GM10847 (cell line): ENCODE results near the gene SLITRK1.

Experiments used
- POLR2A ChIP-seq: IDR thresholded peaks from 2 replicates; pipeline ENCODE4 v1.6.1; 2011; ENCODE audit not compliant: insufficient read length; ENCODE audit errors: extremely low read depth

The SLITRK1 gene, protein sequence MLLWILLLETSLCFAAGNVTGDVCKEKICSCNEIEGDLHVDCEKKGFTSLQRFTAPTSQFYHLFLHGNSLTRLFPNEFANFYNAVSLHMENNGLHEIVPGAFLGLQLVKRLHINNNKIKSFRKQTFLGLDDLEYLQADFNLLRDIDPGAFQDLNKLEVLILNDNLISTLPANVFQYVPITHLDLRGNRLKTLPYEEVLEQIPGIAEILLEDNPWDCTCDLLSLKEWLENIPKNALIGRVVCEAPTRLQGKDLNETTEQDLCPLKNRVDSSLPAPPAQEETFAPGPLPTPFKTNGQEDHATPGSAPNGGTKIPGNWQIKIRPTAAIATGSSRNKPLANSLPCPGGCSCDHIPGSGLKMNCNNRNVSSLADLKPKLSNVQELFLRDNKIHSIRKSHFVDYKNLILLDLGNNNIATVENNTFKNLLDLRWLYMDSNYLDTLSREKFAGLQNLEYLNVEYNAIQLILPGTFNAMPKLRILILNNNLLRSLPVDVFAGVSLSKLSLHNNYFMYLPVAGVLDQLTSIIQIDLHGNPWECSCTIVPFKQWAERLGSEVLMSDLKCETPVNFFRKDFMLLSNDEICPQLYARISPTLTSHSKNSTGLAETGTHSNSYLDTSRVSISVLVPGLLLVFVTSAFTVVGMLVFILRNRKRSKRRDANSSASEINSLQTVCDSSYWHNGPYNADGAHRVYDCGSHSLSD

DNA sequence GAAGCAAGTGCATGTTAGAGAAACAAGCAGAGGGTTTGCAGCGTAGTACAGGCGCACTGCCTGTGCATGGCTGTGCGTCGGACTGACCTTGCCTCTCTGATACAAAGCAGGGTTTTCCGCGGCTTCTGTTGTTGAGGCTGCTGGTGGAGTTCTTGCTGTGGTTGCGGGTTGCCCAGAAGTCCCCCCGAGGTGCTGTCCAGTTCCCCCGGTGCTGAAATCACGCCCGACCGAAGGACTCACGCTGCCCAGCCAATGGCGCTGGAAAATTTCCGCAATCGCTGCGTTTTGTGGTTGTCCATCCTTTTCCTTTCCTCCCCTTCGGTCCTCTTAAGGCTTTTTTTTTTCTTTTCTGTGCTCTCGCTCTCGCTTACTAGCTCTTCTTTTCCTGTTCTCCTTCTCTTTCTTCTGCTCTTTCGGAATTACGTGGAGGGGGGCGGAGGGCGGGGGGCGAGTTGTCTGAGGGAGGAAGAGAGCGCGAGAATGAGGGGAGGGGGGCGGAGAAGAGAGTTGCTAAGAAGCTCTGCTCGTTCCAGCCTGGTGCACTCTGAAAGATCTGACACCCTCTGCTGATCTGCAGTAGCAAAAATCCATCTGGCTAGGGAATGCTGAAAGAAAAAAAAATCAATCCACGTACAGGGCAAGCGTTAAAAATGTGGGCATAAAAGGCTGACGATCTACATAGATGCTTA, at the start of gene SLITRK1:
SLITRK1 (minus strand) TSS at position 558 of the 689 bp plus-strand sequence. CDS start 967 bp downstream, outside the sequence.
- TF ChIP-seq POLR2A: no peak

DNA sequence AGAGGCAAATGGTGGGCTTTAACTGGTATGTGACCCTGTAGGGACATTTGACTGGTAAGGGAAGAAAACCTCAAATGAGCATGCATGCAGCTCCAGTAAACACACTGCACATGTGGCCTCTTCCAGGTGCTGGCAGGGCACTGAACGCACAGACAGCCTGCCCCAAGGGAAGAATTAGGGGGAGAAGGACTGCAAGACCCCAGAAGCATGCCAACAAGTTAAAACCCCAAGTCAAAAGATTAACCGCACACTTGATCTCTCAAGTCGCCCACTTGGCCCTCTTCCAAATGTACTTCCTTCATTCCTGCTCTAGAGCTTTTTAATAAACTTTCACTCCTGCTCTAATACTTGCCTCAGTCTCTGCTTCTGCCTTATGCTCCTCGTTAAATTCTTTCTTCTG, 46.9 kb upstream of the SLITRK1 start:
- no peak for TF ChIP-seq POLR2A

DNA sequence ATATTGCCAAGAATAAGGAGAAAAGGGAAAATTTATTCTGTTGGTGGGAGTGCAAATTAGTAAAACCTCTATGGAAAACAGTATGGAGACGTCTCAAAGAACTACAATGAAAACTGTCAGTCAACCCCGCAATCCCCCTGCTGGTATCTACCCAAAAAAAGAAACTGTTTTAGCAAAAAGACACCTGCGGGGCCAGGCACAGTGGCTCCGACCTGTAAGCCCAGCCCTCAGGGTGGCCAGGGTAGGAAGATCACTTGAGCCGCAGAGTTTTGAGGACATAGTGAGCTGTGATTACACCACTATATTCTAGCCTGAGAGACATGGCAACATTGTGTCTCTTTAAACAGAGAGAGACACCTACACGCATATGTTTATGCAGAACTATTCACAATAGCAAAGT, 37.5 kb upstream of the SLITRK1 start:
- TF ChIP-seq POLR2A: no peak

DNA sequence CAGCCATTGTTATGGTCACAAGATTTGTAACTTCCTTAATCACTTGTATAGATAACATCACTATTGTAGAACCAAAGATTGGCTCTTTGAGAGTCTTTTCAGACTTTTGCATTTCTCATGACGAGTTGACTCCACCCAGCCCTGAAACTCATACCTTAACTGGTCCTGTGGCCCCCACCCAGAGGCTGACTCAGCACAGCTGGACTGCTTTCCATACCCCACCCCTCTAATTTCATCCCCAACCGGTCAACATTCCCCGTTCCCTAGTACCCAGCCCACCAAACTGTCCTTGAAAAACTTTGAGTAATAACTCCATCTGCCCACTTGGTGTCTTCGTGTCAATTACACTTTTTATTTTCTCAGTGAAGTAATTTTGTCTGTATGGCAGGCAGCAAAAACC, 32.1 kb upstream of the SLITRK1 start:
- TF ChIP-seq POLR2A: no peak

DNA sequence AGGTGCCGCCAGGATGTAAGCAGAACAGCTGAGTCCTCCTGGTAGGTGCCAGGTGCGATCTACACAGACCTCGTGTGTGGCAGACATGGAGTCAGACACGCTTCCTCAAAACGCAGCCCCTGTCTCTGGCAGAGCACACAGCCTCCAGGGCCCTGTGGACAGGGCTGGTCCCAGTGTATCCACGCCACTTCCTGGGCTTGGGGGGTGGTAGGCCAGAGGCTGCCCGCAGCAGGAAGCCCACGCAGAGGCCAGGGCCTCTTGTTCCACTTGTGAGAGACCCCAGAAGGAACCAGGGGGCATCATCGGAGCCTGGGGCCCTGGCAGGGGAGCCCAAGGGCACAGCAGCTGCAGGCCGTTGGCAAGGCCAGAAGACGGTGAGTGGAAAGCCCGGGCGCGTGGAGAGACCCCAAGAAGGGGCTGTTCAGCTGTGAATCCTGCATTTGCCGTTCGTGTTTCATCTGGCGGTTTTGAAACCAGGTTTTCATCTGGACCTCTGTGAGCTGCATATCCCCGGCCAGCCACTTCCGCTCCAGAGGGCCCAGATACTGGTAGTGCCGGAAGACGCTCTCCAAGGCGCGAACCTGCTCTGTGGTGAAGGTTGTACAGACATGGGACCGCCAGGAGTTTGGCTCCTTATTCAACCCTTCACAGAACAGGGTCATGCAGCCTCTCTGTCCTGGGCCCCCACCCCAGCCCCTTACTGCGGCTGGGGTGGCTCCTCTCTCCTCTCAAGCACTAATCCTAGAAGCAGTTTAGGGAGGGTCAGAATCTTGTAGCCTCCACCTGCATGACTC, 25.1 kb upstream of the SLITRK1 start:
- TF ChIP-seq POLR2A: no peak

DNA sequence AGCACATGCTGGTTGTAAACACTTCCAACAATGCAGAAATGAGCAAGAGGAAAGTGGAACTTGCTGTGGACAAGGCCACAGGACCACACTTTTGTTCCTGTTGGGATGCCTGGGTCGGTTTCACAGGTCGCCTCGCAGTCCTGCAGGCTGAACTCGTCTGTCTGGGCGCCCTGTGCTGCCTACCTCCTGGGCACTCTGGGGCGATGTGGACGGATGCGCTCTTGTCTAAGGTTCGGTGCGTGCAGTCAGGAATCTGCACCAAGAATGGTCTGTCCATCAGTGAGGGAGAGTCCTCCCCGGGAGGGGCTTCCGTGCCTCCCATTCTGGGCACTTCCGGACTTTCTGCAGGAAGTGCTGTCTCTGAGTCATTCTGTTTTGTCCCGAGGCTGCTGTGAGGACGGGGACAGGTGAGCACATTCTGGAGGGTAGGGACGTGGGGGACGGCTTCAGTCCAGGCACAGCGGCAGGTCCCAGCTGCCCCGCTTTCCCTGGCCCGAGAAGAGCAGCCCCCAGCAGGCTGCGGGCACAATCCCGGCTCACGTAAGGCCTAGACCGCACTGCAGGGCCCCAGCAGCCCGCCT, 24.1 kb upstream of the SLITRK1 start:
- TF ChIP-seq POLR2A: no peak

DNA sequence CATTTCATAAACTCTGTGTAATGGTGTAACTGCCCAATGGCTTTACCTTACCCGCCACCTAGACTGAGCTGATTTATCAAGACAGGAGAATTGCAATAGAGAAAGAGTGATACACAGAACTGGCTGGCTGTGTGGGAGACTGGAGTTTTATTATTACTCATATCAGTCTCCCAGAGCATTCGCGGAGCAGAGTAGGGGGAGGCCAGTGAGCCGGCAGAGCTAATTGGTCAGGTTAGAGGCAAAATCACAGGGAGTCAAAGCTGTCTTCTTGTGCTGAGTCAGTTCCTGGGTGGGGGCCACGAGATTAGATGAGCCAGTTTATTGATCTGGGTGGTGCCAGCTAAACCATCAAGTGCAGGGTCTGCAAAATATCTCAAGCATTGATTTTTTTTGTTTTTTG, 23.4 kb upstream of the SLITRK1 start:
- no peak for TF ChIP-seq POLR2A

DNA sequence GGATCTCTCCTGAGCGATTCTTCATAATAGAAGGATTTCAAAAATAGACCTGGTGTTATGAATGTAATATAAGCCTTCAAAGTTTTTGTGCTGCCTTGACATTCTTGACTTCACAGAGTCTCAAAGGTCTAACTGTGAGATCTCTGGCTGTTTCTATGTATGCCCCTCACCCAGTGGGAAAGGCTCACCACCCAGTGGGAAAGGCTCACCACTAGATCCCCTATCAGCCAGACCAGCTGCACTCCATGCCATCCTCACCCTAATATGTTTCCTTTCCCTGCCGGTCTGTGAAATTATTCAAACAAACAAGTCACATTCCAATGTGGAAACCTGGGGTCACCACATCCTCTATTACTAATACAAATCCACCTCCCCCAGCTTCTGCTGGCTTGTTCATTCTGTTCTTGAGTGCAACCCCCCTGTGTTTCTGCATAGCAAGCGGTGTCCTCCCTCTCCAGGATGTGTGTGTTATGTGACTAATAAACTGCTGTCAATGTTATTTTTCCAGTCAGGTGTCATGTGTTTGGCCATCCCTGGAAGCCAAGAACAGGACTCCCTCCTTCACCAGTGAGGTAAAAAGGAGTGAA, 13.8 kb upstream of the SLITRK1 start:
- no peak for TF ChIP-seq POLR2A

DNA sequence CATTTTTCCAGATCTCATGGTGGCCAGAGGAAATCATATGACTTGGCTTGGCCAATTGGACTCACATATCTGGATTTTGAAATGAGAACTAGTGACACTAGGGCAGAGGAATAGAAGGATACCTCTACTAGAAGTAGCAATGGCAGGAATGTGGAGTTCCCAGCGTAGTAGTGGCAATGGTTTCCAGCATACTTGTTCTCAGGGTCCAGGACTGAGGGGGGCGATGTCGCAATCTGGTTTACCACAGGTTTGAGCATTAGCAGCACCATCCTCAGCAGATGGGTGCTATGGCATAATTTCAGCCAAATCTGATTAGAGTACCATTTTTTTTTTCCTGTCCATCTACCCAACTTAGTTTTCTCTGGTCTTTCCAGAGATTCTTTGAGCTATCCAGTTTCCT, 8.1 kb upstream of the SLITRK1 start:
- no peak for TF ChIP-seq POLR2A

DNA sequence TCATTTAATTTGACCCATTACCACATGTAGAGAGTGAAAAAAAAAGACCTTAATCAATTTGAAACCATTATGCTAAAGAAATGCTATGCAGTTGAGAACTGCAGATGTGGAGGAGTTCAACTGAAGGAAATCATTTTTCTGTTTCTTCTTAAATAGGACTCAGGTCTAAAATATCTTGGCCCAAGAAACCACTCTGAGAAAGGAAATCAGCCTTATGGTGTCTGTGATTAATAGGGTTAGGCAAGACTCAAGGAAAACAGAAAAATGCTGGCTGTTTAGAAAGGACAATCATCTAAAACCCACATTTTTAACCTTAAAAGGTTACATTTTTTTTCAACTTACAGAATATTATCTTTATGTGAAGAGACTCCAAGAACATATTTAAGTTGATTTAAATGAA, 1.9 kb upstream of the SLITRK1 start:
- no peak for TF ChIP-seq POLR2A

DNA sequence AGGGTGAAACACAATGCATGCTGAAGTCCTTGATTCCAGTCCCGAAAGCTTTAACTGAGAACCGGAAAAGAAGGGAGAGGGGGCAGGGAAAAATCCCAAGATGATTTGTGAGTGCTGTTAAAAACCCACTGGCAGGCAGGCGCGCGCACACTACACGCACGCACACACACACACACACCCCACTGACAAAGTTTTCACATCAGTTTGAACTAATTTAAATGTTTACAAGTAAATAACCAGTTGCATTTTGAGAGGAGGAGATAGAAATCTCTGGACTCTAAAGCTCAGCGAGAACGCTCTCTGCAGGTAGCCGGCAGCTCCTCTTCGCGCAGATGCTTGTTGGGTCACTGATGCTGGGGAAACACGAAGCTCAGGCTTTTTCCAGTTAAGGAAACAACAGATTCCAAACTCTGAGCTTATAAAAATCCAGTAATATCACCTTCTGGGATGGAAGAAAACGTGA, 818 bp upstream of the SLITRK1 start:
- no peak for TF ChIP-seq POLR2A

DNA sequence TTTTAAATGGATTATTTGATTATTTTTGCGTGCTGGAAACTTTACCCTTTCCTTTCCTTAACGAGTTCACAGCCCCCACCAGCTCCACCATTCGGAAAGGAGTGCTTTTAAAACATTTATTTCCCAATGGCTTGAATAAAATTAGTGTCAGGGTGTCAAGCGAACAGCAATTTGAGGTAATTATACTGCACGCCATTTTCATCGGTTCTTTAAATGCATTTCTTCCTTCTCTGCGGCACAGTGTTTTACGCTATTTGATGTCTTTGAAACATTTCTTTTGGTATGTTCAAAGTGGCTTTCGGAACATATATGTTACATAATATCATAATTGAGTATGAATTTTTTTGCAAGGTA, 309 bp upstream of the SLITRK1 start:
- TF ChIP-seq POLR2A: no peak

DNA sequence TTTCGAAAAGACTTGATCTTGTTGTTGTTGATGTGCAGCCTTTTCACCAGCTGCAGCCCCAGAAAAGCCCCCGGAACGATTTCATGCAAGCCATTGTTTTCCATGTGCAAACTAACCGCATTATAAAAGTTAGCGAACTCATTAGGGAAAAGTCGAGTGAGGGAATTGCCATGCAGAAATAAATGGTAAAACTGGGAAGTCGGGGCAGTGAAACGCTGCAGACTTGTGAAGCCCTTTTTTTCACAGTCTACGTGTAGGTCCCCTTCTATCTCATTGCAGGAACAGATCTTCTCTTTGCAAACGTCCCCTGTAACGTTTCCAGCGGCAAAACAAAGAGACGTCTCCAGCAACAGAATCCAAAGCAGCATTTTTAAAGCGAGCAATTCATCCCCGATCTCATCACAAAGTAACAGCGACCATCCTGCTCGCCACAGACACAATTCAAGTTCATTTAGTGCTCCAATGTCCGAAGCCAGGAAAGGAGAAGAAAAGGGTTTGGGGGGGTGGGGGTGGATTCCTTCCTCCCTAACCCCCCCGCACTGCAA, 1.1 kb downstream of the SLITRK1 start:
- TF ChIP-seq POLR2A: no peak
